Fibroblast of skin of back (primary cell): Measurements from ENCODE around the gene SCYL2. TPM values are rescaled to one million over a fixed set of nuclear protein-coding genes. Genes with fewer than 3 reads are reported as not detected.
A peak's percentile ranks its signal among the peaks of the same experiment; 100 is the strongest.
"Not testable (repeated sequence)": the region's sequence is repeated elsewhere in the genome, so short reads cannot be mapped to it uniquely, and the experiment has no call there.

ENCODE experiments used
- DNase-seq: peaks from one replicate; pipeline ENCODE4 v3.0.0-alpha.2; 2013
- polyA plus RNA-seq, 2 experiments: library from polyadenylated mRNA; unstranded; fragments of 120-200 nt; gene quantifications; one replicate each; pipeline ENCODE4 v1.2.1, GENCODE V29; 2013; ENCODE audit not compliant: insufficient read length in 2 of 2

The SCYL2 gene
- 34.1 TPM for polyA plus RNA-seq (2013, experiment 1 of 2; ENCODE audit: insufficient read length)
- 35.3 TPM for polyA plus RNA-seq (2013, experiment 2 of 2; ENCODE audit: insufficient read length)

- DNase-seq, result peak; percentile 97
Observed at GRCh38 chr12:100266835-100267602, at the start of gene SCYL2, which contains the start of gene DEPDC4. TSS of gene SCYL2 (plus strand) at chr12:100267177. CDS start at chr12:100282971, 15,794 bp downstream. TSS of gene DEPDC4 (minus strand) at chr12:100267079. CDS start at chr12:100267076, 3 bp downstream.

GRCh38 chr12:100219328-100220109 lies 47.5 kb upstream of the SCYL2 start:
- DNase-seq, result no peak

- DNase-seq, result no peak
Observed at GRCh38 chr12:100221523-100221922, 45.5 kb upstream of the SCYL2 start.

- not testable (repeated sequence) for DNase-seq
Observed at GRCh38 chr12:100222173-100222572, 44.8 kb upstream of the SCYL2 start.

GRCh38 chr12:100225491-100225890 lies 41.5 kb upstream of the SCYL2 start:
- no peak for DNase-seq

GRCh38 chr12:100229036-100229635 lies 37.8 kb upstream of the SCYL2 start:
- DNase-seq, result peak; percentile 2

- DNase-seq, result no peak
Observed at GRCh38 chr12:100229876-100230275, 37.1 kb upstream of the SCYL2 start.

GRCh38 chr12:100231873-100232272 lies 35.1 kb upstream of the SCYL2 start:
- DNase-seq, result not testable (repeated sequence)

- no peak for DNase-seq
Observed at GRCh38 chr12:100234166-100234565, 32.8 kb upstream of the SCYL2 start.

- peak; percentile 42 for DNase-seq
Observed at GRCh38 chr12:100234591-100235304, 32.2 kb upstream of the SCYL2 start.

- DNase-seq, result no peak
Observed at GRCh38 chr12:100238801-100239200, 28.2 kb upstream of the SCYL2 start.

- no peak for DNase-seq
Observed at GRCh38 chr12:100239589-100239988, 27.4 kb upstream of the SCYL2 start.

GRCh38 chr12:100243137-100243536 lies 23.8 kb upstream of the SCYL2 start:
- DNase-seq, result no peak

- DNase-seq, result no peak
Observed at GRCh38 chr12:100247765-100248164, 19.2 kb upstream of the SCYL2 start.

- peak; percentile 56 for DNase-seq
Observed at GRCh38 chr12:100248886-100249285, 18.1 kb upstream of the SCYL2 start.

- DNase-seq, result no peak
Observed at GRCh38 chr12:100249941-100250340, 17.0 kb upstream of the SCYL2 start.

GRCh38 chr12:100251917-100252316 lies 15.1 kb upstream of the SCYL2 start:
- no peak for DNase-seq

- no peak for DNase-seq
Observed at GRCh38 chr12:100253437-100253836, 13.5 kb upstream of the SCYL2 start.

GRCh38 chr12:100254876-100255275 lies 12.1 kb upstream of the SCYL2 start:
- DNase-seq, result no peak

- DNase-seq, result no peak
Observed at GRCh38 chr12:100258127-100258526, 8.8 kb upstream of the SCYL2 start.

- no peak for DNase-seq
Observed at GRCh38 chr12:100263131-100263530, 3.8 kb upstream of the SCYL2 start.

- not testable (repeated sequence) for DNase-seq
Observed at GRCh38 chr12:100265107-100265506, 1.9 kb upstream of the SCYL2 start.
